Gastrocnemius medialis (tissue), 4 donors: ENCODE measurements around the gene ZMYM2. TPM values are rescaled to one million over a fixed set of nuclear protein-coding genes. Genes with fewer than 3 reads are reported as not detected.

ENCODE experiments used
- ATAC-seq, 2 donors: fragments of 150-250 bp; one replicate each; pipeline ENCODE4 v1.9.1; 2016
- DNase-seq, 2 donors: peaks; one replicate each; pipeline ENCODE4 v3.0.0-alpha.2; 2019
- H3K27ac ChIP-seq, 4 donors: fragments of 200-600 bp; sonication (generic); 1 replicate in 1 of 4; 2 replicates in 3 of 4; pipeline ENCODE4 v1.5.1; 2016 to 2018; ENCODE audit warnings: mild to moderate bottlenecking in 2 of 4, moderate library complexity in 1 of 4
- H3K27me3 ChIP-seq, 3 donors: fragments of 200-600 bp; sonication (generic) in 2 of 3; 1 replicate in 1 of 3; 2 replicates in 2 of 3; pipeline versions ENCODE4 v1.5.1 to v1.6.0; 2016 to 2019; ENCODE audit warnings: mild to moderate bottlenecking in 1 of 3, moderate library complexity in 1 of 3
- H3K36me3 ChIP-seq, 2 donors: fragments of 200-600 bp; sonication (generic) in 1 of 2; one replicate each; pipeline ENCODE4 v1.5.1; 2017 to 2018
- H3K4me1 ChIP-seq, 2 donors: fragments of 200-600 bp; sonication (generic) in 1 of 2; one replicate each; pipeline ENCODE4 v1.5.1; 2016 to 2017; ENCODE audit warnings: mild to moderate bottlenecking in 2 of 2
- H3K4me3 ChIP-seq, 4 donors: fragments of 200-600 bp; sonication (generic) in 3 of 4; 1 replicate in 1 of 4; 2 replicates in 3 of 4; pipeline ENCODE4 v1.5.1; 2016 to 2019; ENCODE audit warnings: mild to moderate bottlenecking in 2 of 4
- H3K9me3 ChIP-seq, 3 donors: fragments of 200-600 bp; sonication (generic) in 2 of 3; 1 replicate in 1 of 3; 2 replicates in 2 of 3; pipeline ENCODE4 v1.5.1; 2016 to 2019
- CTCF ChIP-seq, 5 experiments: fragments of 450-650 bp in 3 of 5; fragments of 200-600 bp in 2 of 5; sonication (generic) in 2 of 5; IDR thresholded peaks in 4 of 5; conservative IDR thresholded peaks in 1 of 5; 1 replicate in 4 of 5; 2 replicates in 1 of 5; pipeline ENCODE4 v1.5.1; 2016 to 2019; ENCODE audit warnings: antibody characterized with exemption in 5 of 5, mild to moderate bottlenecking in 3 of 5, moderate library complexity in 3 of 5
- POLR2A ChIP-seq, 2 donors: fragments of 450-650 bp; IDR thresholded peaks; one replicate each; pipeline ENCODE4 v1.6.1; 2017; ENCODE audit warnings: antibody characterized with exemption in 2 of 2, mild to moderate bottlenecking in 2 of 2, moderate library complexity in 2 of 2
- in situ Hi-C, 4 donors: fragments of 200-750 bp; cut with MboI; loops; one replicate each; pipeline versions ENCODE4 v1.15.0 to v1.8.0; 2017; ENCODE audit warnings: low sequenced_read_pairs in 4 of 4
- intact Hi-C: fragments of 100-400 bp; cut with DNase I; formaldehyde crosslinking; loops from one replicate; pipeline ENCODE4 v1.15.1; 2023; ENCODE audit warnings: low total_unique reads
- total RNA-seq, 4 donors: library from RNA; depleted of rRNA; stranded (reverse); fragments of >200 nt; gene quantifications; one replicate each; pipeline versions ENCODE4 v1.1.0 to v1.2.3, GENCODE V29; 2016

Gene ZMYM2
- total RNA-seq, 4 donors from 2014 or later = 35.3 to 58.4 (median 47.1) TPM

DNA sequence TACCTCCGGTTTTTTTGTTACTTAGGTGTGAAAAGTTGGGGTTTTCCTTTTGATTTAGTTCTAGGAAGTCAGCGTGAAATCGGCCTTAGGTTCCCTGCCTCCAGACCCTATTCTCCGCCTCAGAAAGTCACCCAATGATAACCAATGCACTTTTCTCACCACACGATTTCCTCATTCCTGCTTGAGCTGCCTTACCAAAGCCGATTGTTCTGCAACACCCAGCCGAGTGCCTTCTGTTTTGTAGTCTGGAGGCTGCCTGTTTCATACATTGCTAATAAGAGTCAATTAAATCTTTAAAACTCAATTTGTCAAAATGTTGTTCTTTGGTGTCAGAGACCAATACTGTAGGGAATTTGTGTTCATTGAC, 162.6 kb downstream of the ZMYM2 start:
- intact Hi-C loops (no loop called here), in situ Hi-C loops (no loop called here)
- no peak for TF ChIP-seq CTCF (IDR thresholded peaks at IDR 0.05 in 4 of 5, conservative IDR thresholded peaks at IDR 0.05 in 1 of 5)
- TF ChIP-seq POLR2A (IDR thresholded peaks at IDR 0.05) = no peak
- DNase-seq (no peak), ATAC-seq (no peak)
- H3K27ac ChIP-seq = peak overlapping the region in 1 of 4 donors; percentile 86
- peak overlapping the region in 2 of 4 donors; percentile 29 to 49 for H3K4me3 ChIP-seq
- no peaks in the 10 kb centered on the region for H3K9me3 ChIP-seq
- peaks cover under 1 to 6% of the 10 kb centered on the region in 2 donors for H3K4me1 ChIP-seq
- H3K36me3 ChIP-seq = no peaks in the 10 kb centered on the region
- H3K27me3 ChIP-seq = no peaks in the 10 kb centered on the region

DNA sequence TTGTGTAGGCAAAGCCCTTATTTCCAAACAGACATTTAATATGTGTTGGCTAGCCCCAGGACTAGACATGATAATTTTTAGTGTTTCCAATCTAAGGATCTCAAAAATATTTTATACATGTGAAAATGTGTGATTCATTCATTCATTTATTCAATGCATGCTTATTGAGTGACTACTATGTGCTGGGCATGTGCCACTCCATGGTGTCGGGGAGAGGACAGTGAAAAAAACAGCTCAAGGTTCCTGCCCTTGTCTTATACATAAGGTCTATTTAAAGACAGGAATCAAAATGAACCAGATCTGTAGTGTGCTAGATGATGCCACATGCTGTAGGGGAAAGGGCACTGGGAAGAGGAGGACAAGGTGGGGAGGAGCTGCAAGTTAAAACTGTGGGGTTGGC, 165.8 kb downstream of the ZMYM2 start:
- H3K27me3 ChIP-seq = no peaks in the 10 kb centered on the region
- ATAC-seq = no peak
- H3K4me1 ChIP-seq = peaks cover 15 to 16% of the 10 kb centered on the region in 2 donors
- no peak for TF ChIP-seq POLR2A (IDR thresholded peaks at IDR 0.05)
- no peak for TF ChIP-seq CTCF (IDR thresholded peaks at IDR 0.05 in 4 of 5, conservative IDR thresholded peaks at IDR 0.05 in 1 of 5)
- DNase-seq = no peak
- no peaks in the 10 kb centered on the region for H3K9me3 ChIP-seq
- intact Hi-C loops (no loop called here), in situ Hi-C loops (no loop called here)
- no peak overlapping the region for H3K27ac ChIP-seq
- H3K36me3 ChIP-seq = no peaks in the 10 kb centered on the region
- no peak overlapping the region for H3K4me3 ChIP-seq

- ATAC-seq (no peak), DNase-seq (no peak)
- no peaks in the 10 kb centered on the region for H3K27me3 ChIP-seq
- no peak overlapping the region for H3K27ac ChIP-seq
- H3K4me3 ChIP-seq = no peak overlapping the region
- H3K4me1 ChIP-seq = peaks cover 15 to 16% of the 10 kb centered on the region in 2 donors
- in situ Hi-C loops = no loop called here
- H3K9me3 ChIP-seq = no peaks in the 10 kb centered on the region
- intact Hi-C loops = loop anchor here (5.0 kb wide), 1 partner anchor 43 kb away; no protein-coding TSS in a partner anchor
- no peak for TF ChIP-seq CTCF (IDR thresholded peaks at IDR 0.05 in 4 of 5, conservative IDR thresholded peaks at IDR 0.05 in 1 of 5)
- no peaks in the 10 kb centered on the region for H3K36me3 ChIP-seq
Observed at GRCh38 chr13:20125129-20125782, 166.7 kb downstream of the ZMYM2 start.

GRCh38 chr13:20125783-20126165, 167.2 kb downstream of the ZMYM2 start:
- in situ Hi-C loops (no loop called here), intact Hi-C loops (loop anchor here (5.0 kb wide), 1 partner anchor 43 kb away; no protein-coding TSS in a partner anchor)
- H3K4me1 ChIP-seq = peaks cover 15 to 16% of the 10 kb centered on the region in 2 donors
- H3K4me3 ChIP-seq = no peak overlapping the region
- H3K9me3 ChIP-seq = no peaks in the 10 kb centered on the region
- peak overlapping the region in 2 of 4 donors; percentile 66 to 72 for H3K27ac ChIP-seq
- no peak for TF ChIP-seq CTCF (IDR thresholded peaks at IDR 0.05 in 4 of 5, conservative IDR thresholded peaks at IDR 0.05 in 1 of 5)
- no peak for TF ChIP-seq POLR2A (IDR thresholded peaks at IDR 0.05)
- H3K27me3 ChIP-seq = no peaks in the 10 kb centered on the region
- no peaks in the 10 kb centered on the region for H3K36me3 ChIP-seq
- ATAC-seq (no peak), DNase-seq (no peak)
